ENCODE data around the gene SLCO4A1.

The SLCO4A1 gene

DNA sequence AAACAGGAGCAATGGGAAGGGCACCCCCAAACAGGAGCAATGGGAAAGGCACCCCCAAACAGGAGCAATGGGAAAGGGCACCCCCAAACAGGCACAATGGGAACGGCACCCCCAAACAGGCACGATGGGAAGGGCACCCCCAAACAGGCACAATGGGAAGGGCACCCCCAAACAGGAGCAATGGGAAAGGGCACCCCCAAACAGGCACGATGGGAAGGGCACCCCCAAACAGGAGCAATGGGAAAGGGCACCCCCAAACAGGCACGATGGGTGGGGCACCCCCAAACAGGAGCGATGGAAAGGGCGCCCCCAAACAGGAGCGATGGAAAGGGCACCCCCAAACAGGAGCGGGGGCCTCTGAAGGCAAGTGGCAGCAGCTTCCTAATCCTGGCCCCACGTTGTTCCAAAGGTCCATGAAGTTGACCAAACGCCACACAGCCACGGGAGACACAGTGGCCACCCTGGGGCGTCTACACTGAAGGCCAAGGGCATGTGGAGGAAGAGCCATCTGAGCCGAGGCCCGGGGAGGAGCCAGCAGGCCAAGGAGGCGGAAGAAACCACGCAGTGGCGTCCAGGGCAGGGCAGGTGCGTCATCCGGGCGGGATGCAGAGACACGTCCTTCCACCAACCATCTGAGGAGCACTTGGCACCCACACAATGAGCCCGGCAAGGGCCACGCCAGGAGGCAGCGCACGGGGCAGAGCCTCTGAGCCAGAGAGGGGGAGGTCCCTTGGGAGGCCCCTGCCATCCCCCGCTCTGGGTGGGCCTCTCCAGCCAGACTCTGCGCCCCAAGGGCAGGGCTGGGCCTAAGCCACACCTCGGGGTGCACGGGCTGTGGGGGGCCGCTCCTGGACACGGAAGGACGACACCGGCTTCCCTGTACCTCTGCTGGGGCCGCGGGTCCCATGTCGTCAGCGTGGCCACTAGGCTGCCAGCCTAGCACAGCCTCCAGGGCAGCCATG, 44.8 kb downstream of the SLCO4A1 start:
- no peak for DNase-seq (ENCODE audit: low read depth in 3 of 3)

DNA sequence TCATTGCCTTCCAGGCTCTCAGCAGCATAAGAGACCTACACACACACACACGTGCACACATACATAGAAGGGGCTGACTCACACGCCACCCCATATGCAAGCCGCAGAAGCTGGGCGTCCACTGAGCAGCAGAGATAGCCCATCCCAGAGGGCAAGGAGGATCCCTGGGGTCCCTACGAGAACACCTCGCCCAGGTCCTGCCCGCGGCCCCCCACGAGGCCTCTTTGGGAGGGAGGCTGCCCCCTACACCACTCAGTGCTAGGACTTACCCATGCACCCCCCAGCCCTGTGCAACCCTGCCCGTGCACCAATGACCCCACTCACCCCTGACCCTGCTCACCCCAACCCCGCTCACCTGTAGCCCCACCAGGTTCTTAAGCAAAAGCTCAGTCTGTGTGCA, 45.8 kb downstream of the SLCO4A1 start:
- no peak for DNase-seq (ENCODE audit: low read depth in 3 of 3)

DNA sequence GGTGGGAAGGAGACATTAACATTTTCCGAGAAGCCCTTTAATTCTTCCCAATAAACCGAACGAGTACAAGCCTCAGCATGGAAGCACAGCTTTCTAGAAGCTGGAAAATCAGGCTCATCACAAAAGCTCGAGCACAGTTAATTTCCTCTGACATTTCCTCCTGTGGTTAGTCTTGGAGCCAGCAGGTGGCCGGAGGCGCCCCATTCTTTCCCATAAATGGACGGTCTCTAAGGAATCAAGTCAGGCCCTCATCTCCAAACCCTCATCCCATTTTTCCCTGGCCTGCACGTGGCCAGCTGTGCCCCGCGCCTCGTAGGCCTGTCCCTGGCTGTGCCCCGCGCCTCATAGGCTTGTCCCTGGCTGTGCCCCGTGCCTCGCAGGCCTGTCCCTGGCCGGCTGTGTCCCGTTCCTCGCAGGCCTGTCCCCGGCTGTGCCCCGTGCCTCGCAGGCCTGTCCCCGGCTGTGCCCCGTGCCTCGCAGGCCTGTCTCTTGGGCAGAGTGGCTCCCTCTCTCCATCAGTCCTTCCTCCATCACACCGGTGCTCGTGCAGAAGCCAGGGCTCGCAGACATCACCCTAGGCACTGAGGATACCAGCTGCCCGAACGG, 46.7 kb downstream of the SLCO4A1 start:
- DNase-seq (ENCODE audit: low read depth in 3 of 3): no peak

DNA sequence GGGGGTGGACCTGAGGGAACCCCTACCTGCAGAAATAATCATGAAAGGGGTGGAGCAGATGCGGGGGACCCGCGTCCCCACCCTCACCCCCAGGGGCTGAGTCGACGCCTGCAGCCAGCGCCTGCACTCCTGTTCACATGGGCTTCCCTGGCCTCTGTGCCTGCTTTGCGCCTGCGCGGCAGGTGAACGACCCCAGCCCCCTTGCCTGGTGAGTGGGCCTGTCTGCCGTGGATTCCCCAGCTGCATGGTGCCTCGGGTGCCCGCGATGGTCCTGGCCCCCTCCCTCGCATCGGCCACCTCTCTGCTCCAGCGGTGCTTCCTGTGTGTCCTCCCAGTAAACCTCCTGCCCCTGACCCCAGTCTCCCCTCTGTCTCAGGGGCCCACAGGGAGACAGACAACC, 47.6 kb downstream of the SLCO4A1 start:
- no peak for DNase-seq (ENCODE audit: low read depth in 3 of 3)

DNA sequence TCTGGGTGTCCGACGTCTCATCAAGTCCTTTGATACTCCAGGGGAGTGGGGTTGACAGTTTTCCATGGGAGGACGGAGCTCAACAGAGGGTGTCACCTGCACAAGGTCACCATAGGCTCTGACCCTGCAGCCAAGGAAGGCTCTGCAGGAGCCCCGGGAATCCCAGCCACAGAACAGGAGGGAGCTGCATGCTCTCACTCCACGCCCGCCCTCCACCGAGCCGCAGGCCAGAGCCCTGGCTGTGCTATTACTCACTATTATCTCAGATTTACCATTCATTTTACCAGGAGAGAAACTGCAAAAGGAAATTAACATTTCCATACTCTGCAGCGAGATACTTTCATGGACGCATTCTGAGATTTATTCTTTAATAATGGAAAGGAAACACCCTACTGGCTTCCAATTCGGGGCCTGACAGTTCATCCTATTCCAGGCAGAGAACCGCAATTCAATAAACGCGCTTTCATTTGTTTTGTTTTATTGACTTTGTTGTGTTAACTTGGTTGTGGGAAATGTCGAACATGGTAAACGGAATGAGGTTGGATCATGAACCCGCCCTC, 48.0 kb downstream of the SLCO4A1 start:
- no peak for DNase-seq (ENCODE audit: low read depth in 3 of 3)

GRCh38 chr20:62691487-62691886, 49.2 kb downstream of the SLCO4A1 start:
- no peak for DNase-seq (ENCODE audit: low read depth in 3 of 3)

- no peak for DNase-seq (ENCODE audit: low read depth in 3 of 3)
These were observed 49.9 kb downstream of the SLCO4A1 start for GRCh38 chr20:62692176-62692575.

GRCh38 chr20:62692801-62693523, 50.7 kb downstream of the SLCO4A1 start:
- DNase-seq (ENCODE audit: low read depth in 3 of 3): no peak

- DNase-seq (ENCODE audit: low read depth in 3 of 3): no peak
These were observed 51.2 kb downstream of the SLCO4A1 start for GRCh38 chr20:62693524-62693922.

- no peak for DNase-seq (ENCODE audit: low read depth in 3 of 3)
These were observed 51.8 kb downstream of the SLCO4A1 start for GRCh38 chr20:62694106-62694505.

DNA sequence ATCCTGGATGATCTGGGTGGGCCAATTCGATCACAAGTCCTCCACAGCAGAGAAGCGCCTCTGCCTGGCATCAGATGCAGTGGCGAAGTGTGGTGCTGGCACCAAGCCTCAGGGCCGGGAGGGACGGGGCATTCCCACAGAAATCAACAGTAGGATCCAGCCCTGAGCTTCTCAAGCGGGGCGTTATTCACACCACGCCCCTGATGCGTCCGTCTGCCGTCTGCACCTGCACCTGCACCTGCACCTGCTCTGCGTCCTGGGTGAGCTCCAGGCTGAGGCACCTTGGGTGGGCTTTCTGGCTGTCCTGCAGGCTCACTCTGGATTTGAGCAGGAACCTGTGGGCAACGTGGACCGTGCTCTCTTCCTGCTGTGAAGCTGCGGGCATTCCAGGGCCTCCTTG, 52.6 kb downstream of the SLCO4A1 start:
- DNase-seq (ENCODE audit: low read depth in 3 of 3): no peak

DNA sequence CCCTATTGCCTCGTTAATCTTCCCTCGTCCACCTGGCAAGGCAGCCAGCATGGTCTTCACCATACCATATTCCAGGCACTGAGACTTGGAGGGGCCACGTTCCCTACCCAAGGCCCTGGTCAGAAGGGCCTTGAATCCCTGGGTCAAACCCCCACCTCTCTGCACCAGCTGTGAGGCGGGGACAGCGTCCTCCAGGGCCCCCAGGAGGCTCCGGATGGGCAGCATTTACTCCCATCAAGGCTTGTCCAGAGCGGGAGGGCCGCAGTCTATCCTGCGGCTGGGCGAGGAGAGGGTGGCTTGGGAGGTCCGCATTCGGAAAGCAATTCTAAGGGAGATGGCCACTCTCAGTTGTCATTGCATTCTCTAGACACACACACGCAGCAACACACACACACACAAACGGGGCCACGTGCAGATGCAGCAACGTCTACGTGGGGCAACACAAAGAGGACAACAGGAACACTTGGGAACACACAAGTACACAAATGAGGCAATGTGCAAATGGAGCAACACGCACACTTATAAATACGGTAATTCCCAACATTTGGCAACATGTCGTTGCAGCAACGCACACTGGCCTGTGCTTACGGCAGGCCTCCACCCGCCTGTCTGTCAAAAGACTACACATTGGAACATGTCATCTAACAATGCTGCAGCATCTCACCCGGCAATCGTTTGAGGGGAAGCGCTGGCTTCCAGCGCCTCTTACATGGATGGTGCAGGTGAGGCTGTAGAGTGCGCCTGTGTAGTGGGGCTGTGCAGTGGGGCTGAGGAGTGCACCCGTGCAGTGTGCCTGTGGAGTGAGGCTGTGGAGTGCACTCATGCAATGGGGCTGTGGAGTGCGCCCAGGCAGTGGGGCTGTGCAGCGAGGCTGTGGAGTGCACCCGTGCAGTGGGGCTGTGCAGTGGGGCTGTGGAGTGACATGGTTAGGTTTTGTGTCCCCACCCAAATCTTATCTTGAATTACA, 53.4 kb downstream of the SLCO4A1 start:
- no peak for DNase-seq (ENCODE audit: low read depth in 3 of 3)

GRCh38 chr20:62696434-62696957, 54.2 kb downstream of the SLCO4A1 start:
- DNase-seq (ENCODE audit: low read depth in 3 of 3): no peak

GRCh38 chr20:62696989-62697388, 54.7 kb downstream of the SLCO4A1 start:
- no peak for DNase-seq (ENCODE audit: low read depth in 3 of 3)

DNA sequence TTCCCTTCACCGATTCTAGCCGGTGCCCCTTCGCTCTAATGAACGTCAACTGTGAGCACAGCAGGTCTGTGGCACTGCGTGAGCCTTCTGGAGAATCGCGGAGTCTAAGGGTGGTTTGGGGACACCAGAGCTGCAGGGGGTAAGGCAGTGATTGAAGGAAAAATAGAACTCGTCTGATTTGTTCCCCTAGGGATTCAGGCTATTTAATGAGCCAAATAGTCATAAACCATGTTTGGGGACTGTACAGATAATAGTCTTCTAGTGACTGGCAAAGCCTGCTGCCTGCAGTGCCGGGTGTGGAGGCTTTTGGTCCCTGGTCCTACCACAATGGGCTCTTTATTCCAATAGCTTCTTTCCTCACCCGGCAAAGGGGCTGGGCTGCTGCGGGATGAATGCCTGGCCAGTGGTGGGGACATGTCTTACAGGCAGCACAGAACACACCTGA, 55.2 kb downstream of the SLCO4A1 start:
- no peak for DNase-seq (ENCODE audit: low read depth in 3 of 3)

DNA sequence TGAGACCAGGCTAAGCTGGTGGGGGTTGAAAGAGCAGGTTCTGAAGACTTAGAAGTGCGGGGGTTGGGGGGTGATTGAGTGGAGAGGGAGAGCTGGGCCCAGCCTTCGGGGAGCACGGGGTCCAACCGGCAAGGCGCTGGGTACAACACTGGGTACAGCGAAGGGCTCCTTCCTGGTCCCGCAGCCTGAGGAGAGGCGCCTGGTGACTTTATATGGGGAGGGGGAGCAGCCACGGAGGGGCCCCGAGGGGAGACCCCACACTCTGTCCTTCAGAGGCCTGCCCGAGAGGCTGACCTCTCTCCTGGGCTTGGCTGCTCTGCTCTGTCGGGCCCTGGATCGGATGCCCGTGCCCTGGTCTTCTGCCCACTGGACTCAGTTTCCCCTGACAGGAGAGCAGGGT, 55.9 kb downstream of the SLCO4A1 start:
- no peak for DNase-seq (ENCODE audit: low read depth in 3 of 3)

DNA sequence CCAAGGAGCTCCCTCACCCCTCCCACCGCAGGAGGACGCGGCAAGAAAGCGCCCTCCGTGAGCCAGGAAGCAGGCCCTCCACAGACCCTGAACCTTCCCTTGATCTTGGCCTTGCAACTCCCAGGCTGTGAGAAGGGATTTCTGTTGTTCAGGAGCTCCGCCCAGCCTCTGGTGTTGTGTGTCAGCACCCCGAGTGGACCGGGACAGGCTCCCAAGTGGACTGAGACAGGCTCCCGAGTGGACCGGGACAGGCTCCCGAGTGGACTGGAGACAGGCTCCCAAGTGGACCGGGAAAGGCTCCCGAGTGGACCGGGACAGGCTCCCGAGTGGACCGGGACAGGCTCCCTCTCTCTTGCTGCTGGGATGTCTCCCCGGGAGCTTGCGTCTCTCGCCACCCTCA, 57.0 kb downstream of the SLCO4A1 start:
- no peak for DNase-seq (ENCODE audit: low read depth in 3 of 3)

DNA sequence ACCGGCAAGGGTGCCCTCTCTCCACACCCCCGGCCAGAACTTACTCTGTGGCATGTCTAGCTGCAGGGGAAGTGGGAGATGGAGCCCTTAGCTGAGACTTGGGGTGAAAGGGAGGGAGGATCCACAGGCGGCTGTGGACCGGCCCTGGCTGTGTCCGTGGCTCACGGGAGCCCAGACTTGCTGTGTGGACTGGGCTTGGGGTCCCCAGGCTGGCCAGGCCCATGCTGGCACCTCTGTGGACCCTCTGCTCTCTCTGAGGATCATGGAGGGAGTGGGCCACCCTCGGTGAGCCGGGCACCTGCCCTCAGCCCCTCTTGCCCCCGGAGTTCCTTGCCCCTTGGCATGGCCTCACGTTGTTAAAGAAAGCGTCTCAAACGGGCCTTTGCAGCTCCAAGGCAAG, 57.4 kb downstream of the SLCO4A1 start:
- no peak for DNase-seq (ENCODE audit: low read depth in 3 of 3)

DNA sequence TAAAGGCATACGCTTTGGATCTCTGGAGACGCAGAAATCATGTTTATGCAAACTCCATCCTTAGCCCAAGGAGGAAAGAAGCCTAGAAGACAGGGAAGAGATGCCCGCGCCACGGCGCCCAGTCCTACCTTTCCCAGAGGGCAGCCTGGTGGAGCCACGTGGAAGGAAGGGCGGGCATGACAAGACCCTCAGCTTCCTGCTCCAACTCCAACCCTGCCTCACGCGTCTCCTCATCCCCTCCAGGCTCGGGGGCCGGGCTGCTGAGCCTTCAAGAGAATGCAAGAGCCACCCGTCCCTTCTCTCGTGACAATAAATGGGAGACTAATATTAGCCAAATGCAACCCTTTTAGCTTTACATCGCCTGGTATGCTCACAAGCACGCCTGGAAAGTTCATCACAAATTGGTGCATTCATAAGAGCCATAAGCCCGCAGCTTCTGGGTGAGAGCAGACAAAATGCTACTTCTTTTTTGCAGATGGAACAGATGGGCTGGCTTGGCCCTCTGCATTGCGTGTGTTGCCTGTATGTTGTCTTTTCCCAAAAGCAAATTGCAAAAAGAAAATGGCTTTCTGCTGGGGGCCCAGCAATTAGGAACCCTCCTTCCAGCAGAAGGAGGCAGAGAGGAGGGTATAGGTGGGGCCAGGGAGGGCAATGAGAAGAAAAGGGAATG, 58.1 kb downstream of the SLCO4A1 start:
- DNase-seq (ENCODE audit: low read depth in 3 of 3): no peak
